ENCODE data around the gene TGFBR3. TPM values are rescaled to one million over a fixed set of nuclear protein-coding genes. Genes with fewer than 3 reads are reported as not detected.

Gene TGFBR3
- total and polyA plus RNA-seq, 8 donors = 6.0 to 34.8 (median 21.4) TPM

DNA sequence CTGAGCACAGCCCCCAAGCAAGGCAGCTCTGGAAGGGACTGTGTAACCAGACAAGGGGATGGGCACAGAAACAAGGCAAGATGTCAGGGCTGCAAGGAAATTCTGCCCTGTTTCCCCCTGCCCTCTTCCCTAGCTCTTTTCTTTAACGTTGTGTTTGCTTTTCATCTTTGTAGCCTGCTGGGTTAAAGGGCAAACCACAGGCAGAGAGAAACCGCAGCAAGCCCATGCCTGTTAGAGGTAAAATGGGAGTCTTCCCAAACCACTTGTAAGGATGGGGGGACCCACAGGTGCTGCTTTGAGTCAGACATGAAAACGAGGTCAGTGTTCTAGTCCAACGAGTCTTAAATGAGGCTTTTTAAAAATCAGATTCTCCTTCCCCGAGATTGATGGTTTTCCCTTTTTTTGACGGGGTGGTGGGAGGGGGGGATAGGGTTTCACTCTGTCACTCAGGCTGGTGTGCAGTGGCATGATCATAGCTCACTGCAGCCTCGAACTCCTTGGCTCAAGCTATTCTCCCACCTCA lies 13.3 kb downstream of the TGFBR3 start:
- Histone ChIP-seq H3K27me3 (no peaks in the 10 kb centered on the region), H3K36me3 (no peaks in the 10 kb centered on the region), H3K4me3 (no peak overlapping the region), H3K9me3 (no peaks in the 10 kb centered on the region), H3K4me1 (peaks cover 0 to 12% (median 12%) of the 10 kb centered on the region in 3 donors), H3K27ac (peak overlapping the region in 1 of 4 donors; percentile 28)
- 58 to 70% methylated on average over 7 of the region's 7 CpGs for WGBS, 2 donors
- FAIRE-seq (no peak), DNase-seq (no peak), ATAC-seq (no peak)
- TF ChIP-seq, protein P1, sequence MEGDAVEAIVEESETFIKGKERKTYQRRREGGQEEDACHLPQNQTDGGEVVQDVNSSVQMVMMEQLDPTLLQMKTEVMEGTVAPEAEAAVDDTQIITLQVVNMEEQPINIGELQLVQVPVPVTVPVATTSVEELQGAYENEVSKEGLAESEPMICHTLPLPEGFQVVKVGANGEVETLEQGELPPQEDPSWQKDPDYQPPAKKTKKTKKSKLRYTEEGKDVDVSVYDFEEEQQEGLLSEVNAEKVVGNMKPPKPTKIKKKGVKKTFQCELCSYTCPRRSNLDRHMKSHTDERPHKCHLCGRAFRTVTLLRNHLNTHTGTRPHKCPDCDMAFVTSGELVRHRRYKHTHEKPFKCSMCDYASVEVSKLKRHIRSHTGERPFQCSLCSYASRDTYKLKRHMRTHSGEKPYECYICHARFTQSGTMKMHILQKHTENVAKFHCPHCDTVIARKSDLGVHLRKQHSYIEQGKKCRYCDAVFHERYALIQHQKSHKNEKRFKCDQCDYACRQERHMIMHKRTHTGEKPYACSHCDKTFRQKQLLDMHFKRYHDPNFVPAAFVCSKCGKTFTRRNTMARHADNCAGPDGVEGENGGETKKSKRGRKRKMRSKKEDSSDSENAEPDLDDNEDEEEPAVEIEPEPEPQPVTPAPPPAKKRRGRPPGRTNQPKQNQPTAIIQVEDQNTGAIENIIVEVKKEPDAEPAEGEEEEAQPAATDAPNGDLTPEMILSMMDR (IDR thresholded peaks at IDR 0.05) = no peak
- intact Hi-C loops (cut with DNase I) = no loop called here

DNA sequence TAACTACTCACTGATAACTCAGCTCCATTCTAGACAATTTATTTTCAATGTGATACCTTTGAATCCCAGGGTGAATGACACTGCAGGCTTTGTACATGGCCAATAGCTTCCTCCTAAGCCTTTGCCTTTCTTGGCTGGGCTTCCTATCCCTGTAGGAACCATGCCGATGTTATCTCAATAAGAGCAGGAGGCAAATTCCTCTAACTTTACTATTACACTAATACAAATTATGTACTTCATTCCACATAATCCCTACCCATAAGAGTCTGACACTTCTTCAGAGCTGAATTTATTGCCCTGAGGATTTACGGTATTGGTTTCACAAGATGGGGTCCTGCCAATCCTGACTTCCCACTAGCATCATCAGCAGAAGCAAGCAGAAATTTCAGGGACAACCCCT lies 14.0 kb downstream of the TGFBR3 start:
- ATAC-seq (peak in 3 of 4 donors; percentile 60 to 64 (median 63)), DNase-seq (no peak), FAIRE-seq (no peak)
- intact Hi-C loops (cut with DNase I) = no loop called here
- H3K36me3 ChIP-seq = no peaks in the 10 kb centered on the region
- H3K9me3 ChIP-seq = no peaks in the 10 kb centered on the region
- peak overlapping the region in 1 of 4 donors; percentile 28 for H3K27ac ChIP-seq
- no peak overlapping the region for H3K4me3 ChIP-seq
- 46 to 49% methylated on average over 2 of the region's 2 CpGs for WGBS, 2 donors
- peaks cover 0 to 12% (median 9%) of the 10 kb centered on the region in 3 donors for H3K4me1 ChIP-seq
- no peaks in the 10 kb centered on the region for H3K27me3 ChIP-seq
- TF ChIP-seq, protein P1 (IDR thresholded peaks at IDR 0.05) = no peak

DNA sequence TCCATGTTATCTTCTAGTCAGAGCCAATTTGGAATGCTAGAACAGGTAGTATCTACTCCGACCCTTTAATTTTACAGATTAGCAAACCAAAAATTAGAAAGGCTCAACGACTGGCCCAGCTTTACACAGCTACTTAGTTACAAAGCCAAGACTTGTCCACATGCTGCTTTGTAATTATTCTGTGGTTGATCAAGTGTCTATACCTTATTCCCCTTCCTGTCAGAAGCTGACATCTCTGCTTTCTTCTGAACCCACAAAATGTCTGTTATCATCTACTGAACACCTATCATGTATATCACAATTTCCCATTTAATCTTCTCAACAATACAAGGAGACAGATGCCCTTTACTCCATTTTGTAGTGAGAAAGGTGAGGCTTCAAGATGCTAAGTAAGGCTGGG lies 15.6 kb downstream of the TGFBR3 start:
- DNase-seq (no peak), FAIRE-seq (no peak)
- no peak overlapping the region for H3K27ac ChIP-seq

DNA sequence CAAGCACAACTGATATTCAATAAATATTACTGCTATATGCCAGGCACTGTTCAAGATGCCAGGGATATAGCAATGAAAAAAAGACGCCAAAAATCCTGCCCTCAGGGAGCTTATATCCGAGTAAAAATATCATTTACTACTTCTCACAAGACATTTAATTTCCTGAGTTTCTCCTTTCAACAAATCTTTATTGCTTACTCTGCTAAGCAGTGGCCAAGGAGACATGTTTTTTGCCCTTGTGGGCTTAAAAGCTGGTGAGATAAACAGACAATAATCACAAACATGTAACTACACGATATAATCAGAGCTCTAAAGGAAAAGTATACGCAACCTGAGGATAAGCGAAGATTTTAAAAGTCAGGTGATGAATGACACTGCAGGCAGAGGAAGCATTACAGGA lies 19.5 kb downstream of the TGFBR3 start:
- Histone ChIP-seq H3K27ac (no peak overlapping the region), H3K4me3 (no peak overlapping the region), H3K27me3 (no peaks in the 10 kb centered on the region), H3K9me3 (no peaks in the 10 kb centered on the region), H3K36me3 (no peaks in the 10 kb centered on the region), H3K4me1 (no peaks in the 10 kb centered on the region)
- no peak for ATAC-seq
- TF ChIP-seq, protein P1 (IDR thresholded peaks at IDR 0.05) = no peak
- 81 to 89% methylated on average over 5 of the region's 5 CpGs for WGBS, 2 donors
- no peak for FAIRE-seq
- DNase-seq = no peak
- intact Hi-C loops (cut with DNase I) = no loop called here

More for the DNA sequence above, 15.6 kb downstream of the TGFBR3 start:
- H3K9me3 ChIP-seq = no peaks in the 10 kb centered on the region
- intact Hi-C loops (cut with DNase I) = no loop called here
- no peaks in the 10 kb centered on the region for H3K27me3 ChIP-seq
- no peak overlapping the region for H3K4me3 ChIP-seq
- TF ChIP-seq, protein P1 (IDR thresholded peaks at IDR 0.05) = no peak
- no peaks in the 10 kb centered on the region for H3K36me3 ChIP-seq
- ATAC-seq = no peak
- 38 to 63% methylated on average over 2 of the region's 2 CpGs for WGBS, 2 donors
- H3K4me1 ChIP-seq = peaks cover 0 to 12% (median 6%) of the 10 kb centered on the region in 3 donors

DNA sequence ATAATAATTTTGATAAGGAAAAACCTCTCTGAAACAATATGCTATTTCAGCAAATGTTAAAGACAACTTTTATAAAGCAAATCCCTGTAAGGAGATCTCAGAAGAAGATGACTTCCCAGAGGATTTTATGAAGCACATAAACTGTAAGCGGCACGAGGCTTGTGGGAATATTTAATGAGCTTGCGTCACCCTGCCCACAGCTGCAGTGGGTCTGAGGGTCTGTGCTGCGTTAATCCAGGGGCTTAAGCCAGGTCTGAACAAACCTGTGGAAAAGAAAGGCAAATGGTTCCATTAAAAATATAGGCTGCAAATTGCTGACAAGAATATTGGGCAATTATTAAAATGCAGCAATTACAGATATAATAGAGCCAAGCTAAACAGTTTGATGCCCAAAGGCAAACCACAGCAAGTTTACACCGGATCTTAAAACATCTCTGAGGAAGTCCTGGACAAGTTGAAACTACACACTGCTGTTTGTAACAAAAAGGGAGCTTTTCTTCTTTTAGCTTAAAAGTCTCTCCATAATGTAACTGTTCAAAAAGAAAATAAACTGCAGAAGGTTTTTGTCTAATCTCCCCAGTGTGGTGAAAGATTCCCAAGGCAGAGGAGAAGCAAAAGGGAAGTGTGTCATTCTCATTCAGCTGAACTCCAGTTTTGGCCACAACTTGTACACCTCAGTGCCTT lies 21.8 kb downstream of the TGFBR3 start:
- DNase-seq (no peak), ATAC-seq (peak in 1 of 4 donors; percentile 22), FAIRE-seq (no peak)
- Histone ChIP-seq H3K4me1 (no peaks in the 10 kb centered on the region), H3K27ac (no peak overlapping the region), H3K36me3 (no peaks in the 10 kb centered on the region), H3K4me3 (no peak overlapping the region), H3K9me3 (no peaks in the 10 kb centered on the region), H3K27me3 (no peaks in the 10 kb centered on the region)
- intact Hi-C loops (cut with DNase I) = no loop called here
- WGBS, 2 donors = 82 to 90% methylated on average over 5 of the region's 5 CpGs
- TF ChIP-seq, protein P1 (IDR thresholded peaks at IDR 0.05) = no peak

Measured in pancreas (tissue), 10 donors.